Embryonic facial prominence (tissue), 1 donor: ENCODE data around the gene TCF4.

Experiments used
- DNase-seq: peaks from one replicate; pipeline ENCODE4 v3.0.0-alpha.2; 2016; ENCODE audit errors: extremely low spot score

Gene TCF4

GRCh38 chr18:55588111-55588869, at the start of gene TCF4:
TCF4 (minus strand) TSS chr18:55588192; CDS start chr18:55587116, 1,076 bp downstream.
- DNase-seq: peak; percentile 62

GRCh38 chr18:55637204-55637603, 49.2 kb upstream of the TCF4 start:
- DNase-seq: no peak

- DNase-seq: no peak
Observed at GRCh38 chr18:55635439-55635838, 47.4 kb upstream of the TCF4 start.

GRCh38 chr18:55634545-55634944, 46.6 kb upstream of the TCF4 start:
- no peak for DNase-seq

DNA sequence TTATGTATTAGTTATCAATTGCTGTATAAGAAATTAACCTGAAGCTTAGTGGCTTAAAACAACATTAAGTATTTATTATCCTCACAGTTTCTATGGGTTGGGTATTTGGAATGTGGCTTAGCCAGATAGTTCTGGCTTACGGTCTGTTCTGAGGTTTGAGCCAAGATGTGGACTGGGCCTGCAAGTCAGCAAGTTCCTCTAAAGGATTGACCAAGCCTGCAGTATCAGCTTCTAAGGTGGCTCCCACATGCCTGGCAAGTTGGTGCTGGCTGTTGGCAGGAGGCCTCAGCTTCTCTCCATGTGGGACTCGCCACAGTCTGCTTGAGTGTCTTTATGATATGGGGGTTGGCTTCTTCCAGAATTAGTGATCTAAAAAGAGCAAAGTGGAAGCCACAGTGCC, 45.0 kb upstream of the TCF4 start:
- no peak for DNase-seq

GRCh38 chr18:55629133-55629532, 41.1 kb upstream of the TCF4 start:
- DNase-seq: no peak

GRCh38 chr18:55627007-55627406, 39.0 kb upstream of the TCF4 start:
- DNase-seq: no peak

DNA sequence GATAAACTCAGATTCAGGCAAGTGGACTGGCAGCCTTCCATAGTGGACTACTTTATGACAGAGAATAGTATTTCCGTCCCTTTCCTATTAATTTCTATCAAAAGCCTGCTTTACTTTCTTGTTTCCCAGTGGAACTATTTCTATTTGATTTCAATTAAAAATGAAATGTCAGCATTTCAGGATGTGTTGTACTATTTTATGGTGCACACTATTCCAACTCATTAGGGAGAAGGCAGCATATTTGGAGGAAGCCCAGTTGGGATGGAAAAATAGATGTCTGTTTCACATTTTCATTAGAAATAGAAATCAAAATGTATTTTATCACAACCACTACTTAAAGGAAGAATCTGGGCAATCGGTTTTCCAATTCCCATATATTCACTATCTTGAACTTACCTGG, 37.9 kb upstream of the TCF4 start:
- DNase-seq: no peak

GRCh38 chr18:55623626-55624025, 35.6 kb upstream of the TCF4 start:
- DNase-seq: no peak

DNA sequence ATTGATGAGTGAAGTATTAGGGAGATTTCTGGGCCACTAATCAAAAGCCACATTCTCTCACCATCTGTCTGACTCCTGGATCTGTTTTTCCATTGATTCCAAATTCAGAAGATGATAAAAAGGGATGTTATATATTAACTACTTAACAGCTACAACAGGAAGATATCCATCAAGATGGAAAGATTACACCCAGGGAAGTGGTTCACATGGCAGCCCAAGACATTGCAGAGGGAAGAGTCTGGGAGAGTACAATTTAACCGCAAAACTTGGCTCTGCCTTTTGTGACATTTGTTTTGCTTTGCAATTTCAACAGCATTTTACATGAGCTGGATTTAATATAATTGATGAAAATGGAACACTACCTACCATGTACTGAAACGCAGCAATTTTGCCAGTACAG, 22.5 kb upstream of the TCF4 start:
- no peak for DNase-seq

- DNase-seq: no peak
Observed at GRCh38 chr18:55609160-55609825, 21.3 kb upstream of the TCF4 start.

GRCh38 chr18:55608497-55608896, 20.5 kb upstream of the TCF4 start:
- no peak for DNase-seq

DNA sequence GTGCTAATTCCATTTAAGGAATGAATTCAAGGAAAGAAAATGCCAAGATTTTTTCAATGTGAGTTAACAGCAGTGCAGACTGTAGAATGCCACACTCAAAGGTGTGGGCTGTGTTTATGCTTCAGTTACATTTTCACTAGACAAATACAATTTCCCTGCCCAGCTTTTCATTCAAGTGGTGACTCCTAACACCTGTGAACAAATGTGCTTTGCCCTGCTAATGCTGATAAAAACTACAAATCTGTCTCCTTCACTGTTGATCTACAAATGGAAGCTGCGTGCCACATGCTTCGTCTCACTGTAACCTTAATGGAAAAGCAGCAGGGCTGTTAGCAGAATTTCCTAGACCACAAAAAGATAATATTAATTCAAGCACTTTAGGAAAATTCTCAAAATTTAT, 19.8 kb upstream of the TCF4 start:
- no peak for DNase-seq

DNA sequence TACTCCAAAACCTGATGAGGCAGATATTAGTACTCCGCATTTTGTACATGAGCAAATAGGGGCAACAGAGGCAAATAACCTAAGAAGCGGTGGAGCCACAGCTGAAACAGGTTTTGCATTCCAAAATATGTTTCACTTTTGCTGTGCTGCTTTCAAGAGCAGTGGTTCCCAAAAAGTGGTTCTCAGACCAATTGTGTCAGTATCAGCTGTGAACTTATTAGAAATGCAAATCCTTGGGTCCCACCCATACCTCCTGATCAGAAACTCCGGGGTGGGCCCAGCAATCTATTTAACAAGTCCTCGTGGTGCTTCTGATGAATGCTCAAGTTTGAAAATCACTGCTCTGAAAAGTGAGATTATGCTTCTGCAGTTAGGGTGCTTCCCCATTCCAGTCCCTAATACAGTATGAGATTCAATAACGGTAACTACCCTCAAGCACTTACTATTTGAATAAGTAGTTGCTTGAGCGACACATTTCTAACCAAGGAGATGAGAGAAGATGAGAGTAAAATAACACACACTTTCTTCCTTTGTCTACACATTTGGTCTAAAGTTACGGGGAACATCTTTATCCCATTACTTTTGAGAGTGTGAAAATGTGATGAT, 17.8 kb upstream of the TCF4 start:
- DNase-seq: no peak

GRCh38 chr18:55603775-55604174, 15.8 kb upstream of the TCF4 start:
- no peak for DNase-seq

DNA sequence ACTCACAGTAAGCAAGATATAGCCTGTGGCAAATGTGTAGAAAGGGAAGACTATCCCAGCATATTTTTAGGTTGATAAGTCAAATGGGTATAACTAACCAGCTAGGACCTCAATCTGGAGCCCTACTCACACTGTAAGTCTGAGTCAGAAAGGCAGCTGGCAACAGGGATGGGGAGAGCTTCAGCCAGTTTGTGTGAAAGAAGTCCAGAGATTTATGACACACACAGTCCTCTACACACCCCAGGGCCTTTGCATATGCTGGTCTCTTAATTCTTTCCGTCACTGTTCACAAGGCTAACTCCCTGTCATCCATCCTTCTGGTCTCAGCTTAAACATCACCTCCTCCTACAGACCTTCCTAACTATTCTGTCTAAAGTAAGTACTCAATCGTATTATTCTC, 5.9 kb upstream of the TCF4 start:
- no peak for DNase-seq

DNA sequence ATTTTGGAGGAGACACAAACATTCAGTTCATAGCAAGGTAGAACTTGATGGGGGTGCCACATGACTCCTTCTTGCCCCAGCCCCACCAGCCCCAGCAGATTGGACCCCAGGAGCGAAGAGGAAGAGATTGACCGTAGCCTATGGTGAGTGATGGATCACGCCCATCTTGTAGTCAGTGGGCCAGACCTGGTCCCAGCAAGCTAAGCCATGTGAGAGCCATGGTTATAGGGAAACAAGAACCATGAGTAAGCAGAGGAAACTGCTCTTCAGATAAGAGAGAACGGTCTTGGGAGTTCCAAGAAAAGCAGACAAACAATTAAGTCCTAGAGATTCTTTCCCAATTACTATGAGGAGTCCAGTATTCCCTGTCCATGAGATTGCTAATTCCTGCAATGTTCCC, 4.6 kb upstream of the TCF4 start:
- DNase-seq: no peak

GRCh38 chr18:55592106-55592505, 4.1 kb upstream of the TCF4 start:
- DNase-seq: no peak

DNA sequence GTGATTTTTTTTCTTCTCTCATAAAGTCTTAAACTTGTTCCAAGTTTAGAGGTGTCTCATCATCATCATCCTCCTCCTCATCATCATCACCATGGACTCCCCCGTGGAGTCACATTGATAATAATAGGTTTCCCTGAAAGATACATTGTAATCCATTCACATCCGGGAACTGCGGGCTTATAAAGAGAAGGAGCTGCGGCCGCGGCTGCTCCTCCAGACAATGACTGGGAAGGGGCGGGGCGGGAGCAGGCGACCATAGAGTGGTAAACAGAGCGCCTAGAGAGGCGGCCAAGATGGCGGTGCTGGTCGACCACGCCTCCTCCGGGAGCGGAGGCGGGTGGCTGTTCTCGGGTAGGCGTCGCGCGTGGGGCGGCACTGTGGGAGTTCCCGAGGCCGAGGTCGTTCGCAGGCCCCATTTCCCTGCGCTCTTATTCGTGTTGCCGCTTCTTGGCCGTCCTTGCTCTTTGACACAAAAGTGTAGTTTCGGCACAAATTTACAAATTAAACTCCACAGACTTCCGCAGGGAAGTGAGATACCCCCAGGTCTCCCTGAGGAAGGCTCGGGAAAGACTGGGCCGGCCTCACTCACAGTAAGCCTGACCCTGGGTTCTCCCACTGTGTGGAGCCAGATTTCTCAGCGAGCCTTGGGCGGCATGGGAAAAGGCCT, 1.8 kb upstream of the TCF4 start:
- peak; percentile 96 for DNase-seq

DNA sequence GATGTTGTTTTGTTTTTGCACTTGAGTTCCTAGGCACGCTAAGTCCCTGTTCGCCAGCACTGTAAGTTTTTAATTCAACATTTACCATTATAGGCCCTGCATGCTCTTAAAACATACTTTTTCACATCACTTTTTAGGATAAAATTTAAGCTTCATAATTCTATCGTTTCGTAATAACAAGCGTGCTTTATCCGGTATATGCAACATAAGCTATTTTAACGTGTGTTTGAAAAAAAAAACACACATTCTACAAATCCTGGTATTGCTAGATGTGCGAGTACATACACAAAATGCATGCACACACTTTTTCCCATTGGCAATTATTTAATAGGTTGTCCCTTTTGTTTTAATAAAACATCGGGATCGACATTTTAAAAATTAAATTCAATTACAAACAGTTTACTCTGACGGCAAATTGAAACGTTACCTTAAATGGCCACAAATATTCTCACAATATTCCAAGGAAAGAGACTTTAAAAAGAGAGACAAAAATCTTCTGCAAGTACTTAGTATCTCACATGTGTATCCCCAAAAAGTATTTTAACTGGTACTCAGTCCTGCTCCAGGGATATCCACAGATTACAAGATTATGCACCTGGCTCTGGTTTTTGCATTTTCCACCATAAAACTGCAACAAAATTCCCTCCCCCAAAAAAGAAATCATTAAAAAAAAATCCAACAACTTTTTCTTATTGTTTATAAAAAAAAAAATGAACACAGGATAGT, 1.0 kb upstream of the TCF4 start:
- no peak for DNase-seq

GRCh38 chr18:55587418-55588110, 428 bp downstream of the TCF4 start:
- peak; percentile 46 for DNase-seq
